Caco-2 (cell line): ENCODE results near the gene TSPAN8. TPM values are rescaled to one million over a fixed set of nuclear protein-coding genes. Genes with fewer than 3 reads are reported as not detected.
A peak's percentile ranks its signal among the peaks of the same experiment; 100 is the strongest.

Experiments used
- BruUV-seq: library from RNA; stranded (reverse); fragments of 400-500 nt; replicated peaks from 2 replicates; lab custom pipeline; 2021; lab: Mats Ljungman, UMichigan
- CTCF ChIA-PET: fragments of 300-600 bp; sonication (Branson Sonifier 250); formaldehyde crosslinking; loops from one replicate; lab custom pipeline; 2022; ENCODE audit warnings: antibody characterized with exemption; lab: Charles Lee
- POLR2A ChIA-PET: fragments of 300-600 bp; sonication (Branson Sonifier 250); formaldehyde crosslinking; loops from one replicate; lab custom pipeline; 2022; ENCODE audit warnings: antibody characterized with exemption; lab: Charles Lee
- DNase-seq, 2 experiments: peaks; one replicate each; pipeline versions ENCODE4 v3.0.0 to v3.0.0-alpha.2; 2020 to 2022
- H3K27me3 ChIP-seq: replicated peaks from 2 replicates; pipeline ENCODE4 v1.6.0; 2011; ENCODE audit warnings: low read length; ENCODE audit not compliant: control insufficient read depth, insufficient read depth
- H3K36me3 ChIP-seq: 2 replicates; pipeline ENCODE4 v1.5.1; 2011; ENCODE audit warnings: low read length; ENCODE audit not compliant: control insufficient read depth, insufficient read depth
- H3K4me1 ChIP-seq: fragments of 250-450 bp; sonication (Bioruptor Pico); 2 replicates; pipeline ENCODE4 v1.5.1; 2020; ENCODE audit warnings: mild to moderate bottlenecking
- H3K4me3 ChIP-seq: 2 replicates; pipeline ENCODE4 v1.5.1; 2011; ENCODE audit warnings: low read depth, mild to moderate bottlenecking, control low read depth, low read length
- H3K9me3 ChIP-seq: fragments of 250-450 bp; sonication (Bioruptor Pico); 2 replicates; pipeline ENCODE4 v1.5.1; 2020; ENCODE audit warnings: mild to moderate bottlenecking, moderate library complexity
- H3K27ac Mint-ChIP-seq: one replicate; pipeline ENCODE4 v1.8.0; 2022; ENCODE audit warnings: mixed read lengths; ENCODE audit not compliant: unreplicated experiment
- H3K27me3 Mint-ChIP-seq: one replicate; pipeline ENCODE4 v1.8.0; 2022; ENCODE audit warnings: mixed read lengths; ENCODE audit not compliant: insufficient read depth, unreplicated experiment
- H3K36me3 Mint-ChIP-seq: one replicate; pipeline ENCODE4 v1.8.0; 2022; ENCODE audit warnings: mild to moderate bottlenecking, mixed read lengths; ENCODE audit not compliant: insufficient read depth, unreplicated experiment
- H3K4me1 Mint-ChIP-seq: one replicate; pipeline ENCODE4 v1.8.0; 2022; ENCODE audit warnings: low read depth, mixed read lengths; ENCODE audit not compliant: unreplicated experiment
- H3K4me3 Mint-ChIP-seq: one replicate; pipeline ENCODE4 v1.8.0; 2022; ENCODE audit warnings: mild to moderate bottlenecking, moderate library complexity, mixed read lengths; ENCODE audit not compliant: unreplicated experiment
- H3K9me3 Mint-ChIP-seq: one replicate; pipeline ENCODE4 v1.8.0; 2022; ENCODE audit warnings: mixed read lengths; ENCODE audit not compliant: unreplicated experiment
- intact Hi-C: fragments of 100-400 bp; cut with micrococcal nuclease; formaldehyde crosslinking; loops from one replicate; pipeline ENCODE4 v1.10.0; 2022; ENCODE audit not compliant: unreplicated experiment
- total RNA-seq: library from RNA; stranded (reverse); gene quantifications from 2 replicates; pipeline ENCODE4 v1.2.3, GENCODE V29; 2022
- TF ChIP-seq, protein P1 (sequence below), 2 experiments: fragments of 200-600 bp in 1 of 2; IDR thresholded peaks; 1 replicate in 1 of 2; 2 replicates in 1 of 2; pipeline versions ENCODE4 v1.5.1 to v1.8.0; 2011 to 2022; ENCODE audit warnings: antibody characterized with exemption in 1 of 2, control low read depth in 1 of 2, inconsistent platforms in 1 of 2, low read depth in 1 of 2, low read length in 1 of 2, mild to moderate bottlenecking in 1 of 2, moderate library complexity in 1 of 2; ENCODE audit not compliant: insufficient read depth in 1 of 2, severe bottlenecking in 1 of 2, unreplicated experiment in 1 of 2

Gene TSPAN8
- total RNA-seq, 1 experiment from 2014 or later: 86.4 TPM

DNA sequence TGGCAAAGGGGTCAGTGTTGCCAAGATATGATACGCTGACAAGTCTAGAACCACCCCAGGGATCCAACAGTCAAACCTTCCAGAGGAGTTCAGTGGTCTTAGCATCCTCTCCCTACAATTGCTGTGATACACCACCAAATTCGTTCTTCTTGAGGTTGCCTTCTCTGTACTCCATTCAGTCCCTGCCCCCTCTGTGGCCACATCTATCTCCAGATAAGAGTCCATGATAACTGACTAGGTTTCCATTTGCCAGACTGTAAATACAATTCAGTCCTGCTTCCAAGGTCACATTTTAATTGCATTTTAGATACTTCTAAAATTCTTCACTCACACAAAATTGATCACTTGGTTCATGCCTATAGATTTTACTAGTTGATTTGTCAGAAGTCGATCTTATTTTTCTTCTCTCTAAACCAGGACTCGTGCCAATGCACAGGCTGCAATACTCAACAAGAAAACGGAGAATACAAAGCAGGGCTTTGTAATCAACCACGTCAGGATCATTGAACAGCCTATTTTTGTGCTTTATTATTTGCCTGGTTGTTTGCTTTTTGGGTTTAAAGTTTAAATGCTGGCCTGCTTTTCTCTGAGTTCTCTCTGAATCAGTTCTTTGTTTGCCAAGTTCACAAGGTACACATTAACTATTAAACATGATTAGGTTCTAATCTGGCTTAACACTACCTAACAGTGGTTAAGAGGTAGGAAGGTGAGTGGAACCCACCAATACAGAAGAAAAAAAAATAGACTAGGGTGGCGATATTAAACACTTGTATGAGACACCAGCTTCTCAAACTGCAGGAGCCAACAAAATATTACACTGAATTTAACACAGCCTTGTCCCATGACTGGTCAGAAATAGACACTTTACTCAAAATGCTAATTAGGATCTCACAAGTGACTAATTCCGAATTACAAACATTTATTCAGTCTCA is 5.3 kb upstream of the TSPAN8 start:
- Mint-ChIP-seq H3K4me1 (peaks cover 53% of the 10 kb centered on the region), H3K4me3 (peak overlapping the region; percentile 25), H3K9me3 (peaks cover 30% of the 10 kb centered on the region), H3K27ac (peak overlapping the region; percentile 67), H3K27me3 (no peaks in the 10 kb centered on the region), H3K36me3 (peaks cover 8% of the 10 kb centered on the region)
- intact Hi-C loops: no loop called here
- no TSS peak for BruUV-seq
- ChIA-PET CTCF (no interaction called here), POLR2A (no interaction called here)
- H3K4me3 ChIP-seq: no peak overlapping the region
- no peaks in the 10 kb centered on the region for H3K36me3 ChIP-seq
- no peaks in the 10 kb centered on the region for H3K27me3 ChIP-seq
- H3K9me3 ChIP-seq: peaks cover 11% of the 10 kb centered on the region; the same call in 1 of the 2 replicates
- TF ChIP-seq, protein P1, sequence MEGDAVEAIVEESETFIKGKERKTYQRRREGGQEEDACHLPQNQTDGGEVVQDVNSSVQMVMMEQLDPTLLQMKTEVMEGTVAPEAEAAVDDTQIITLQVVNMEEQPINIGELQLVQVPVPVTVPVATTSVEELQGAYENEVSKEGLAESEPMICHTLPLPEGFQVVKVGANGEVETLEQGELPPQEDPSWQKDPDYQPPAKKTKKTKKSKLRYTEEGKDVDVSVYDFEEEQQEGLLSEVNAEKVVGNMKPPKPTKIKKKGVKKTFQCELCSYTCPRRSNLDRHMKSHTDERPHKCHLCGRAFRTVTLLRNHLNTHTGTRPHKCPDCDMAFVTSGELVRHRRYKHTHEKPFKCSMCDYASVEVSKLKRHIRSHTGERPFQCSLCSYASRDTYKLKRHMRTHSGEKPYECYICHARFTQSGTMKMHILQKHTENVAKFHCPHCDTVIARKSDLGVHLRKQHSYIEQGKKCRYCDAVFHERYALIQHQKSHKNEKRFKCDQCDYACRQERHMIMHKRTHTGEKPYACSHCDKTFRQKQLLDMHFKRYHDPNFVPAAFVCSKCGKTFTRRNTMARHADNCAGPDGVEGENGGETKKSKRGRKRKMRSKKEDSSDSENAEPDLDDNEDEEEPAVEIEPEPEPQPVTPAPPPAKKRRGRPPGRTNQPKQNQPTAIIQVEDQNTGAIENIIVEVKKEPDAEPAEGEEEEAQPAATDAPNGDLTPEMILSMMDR (IDR thresholded peaks at IDR 0.05; ENCODE audit: insufficient read depth in 1 of 2, low read depth in 1 of 2, low read length in 1 of 2, severe bottlenecking in 1 of 2, unreplicated experiment in 1 of 2): no peak
- peaks cover 79% of the 10 kb centered on the region for H3K4me1 ChIP-seq
- no peak for DNase-seq

DNA sequence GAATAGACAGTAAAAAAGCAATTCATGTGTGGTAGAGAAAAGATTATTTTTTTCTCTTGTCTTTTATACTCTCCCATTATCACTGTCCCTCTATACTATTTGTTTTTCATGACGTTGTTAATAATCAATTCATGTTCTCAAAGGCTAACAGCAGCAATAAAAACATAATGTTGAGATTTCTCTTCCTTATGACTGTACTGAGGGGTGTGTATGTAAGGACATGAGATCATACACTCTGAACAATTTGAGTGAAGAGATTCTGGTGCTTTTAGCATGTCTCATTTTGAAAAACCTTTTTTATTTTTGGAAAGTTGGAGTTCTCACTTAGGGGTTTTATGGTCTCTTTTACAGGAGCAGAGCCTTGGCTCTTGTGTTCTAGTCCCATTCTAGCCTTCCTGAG is 3.8 kb upstream of the TSPAN8 start:
- ChIA-PET POLR2A (no interaction called here), CTCF (no interaction called here)
- Histone ChIP-seq H3K4me1 (peaks cover 67% of the 10 kb centered on the region), H3K36me3 (no peaks in the 10 kb centered on the region), H3K4me3 (no peak overlapping the region), H3K9me3 (peaks cover 11% of the 10 kb centered on the region; the same call in 1 of the 2 replicates), H3K27me3 (no peaks in the 10 kb centered on the region)
- H3K4me3 Mint-ChIP-seq: no peak overlapping the region
- H3K36me3 Mint-ChIP-seq: peaks cover 15% of the 10 kb centered on the region
- H3K9me3 Mint-ChIP-seq: peaks cover 17% of the 10 kb centered on the region
- intact Hi-C loops: no loop called here
- no peak for DNase-seq
- TF ChIP-seq, protein P1 (IDR thresholded peaks at IDR 0.05; ENCODE audit: insufficient read depth in 1 of 2, low read depth in 1 of 2, low read length in 1 of 2, severe bottlenecking in 1 of 2, unreplicated experiment in 1 of 2): no peak
- peaks cover 50% of the 10 kb centered on the region for H3K4me1 Mint-ChIP-seq
- no TSS peak for BruUV-seq
- peak overlapping the region; percentile 21 for H3K27ac Mint-ChIP-seq
- H3K27me3 Mint-ChIP-seq: no peaks in the 10 kb centered on the region

DNA sequence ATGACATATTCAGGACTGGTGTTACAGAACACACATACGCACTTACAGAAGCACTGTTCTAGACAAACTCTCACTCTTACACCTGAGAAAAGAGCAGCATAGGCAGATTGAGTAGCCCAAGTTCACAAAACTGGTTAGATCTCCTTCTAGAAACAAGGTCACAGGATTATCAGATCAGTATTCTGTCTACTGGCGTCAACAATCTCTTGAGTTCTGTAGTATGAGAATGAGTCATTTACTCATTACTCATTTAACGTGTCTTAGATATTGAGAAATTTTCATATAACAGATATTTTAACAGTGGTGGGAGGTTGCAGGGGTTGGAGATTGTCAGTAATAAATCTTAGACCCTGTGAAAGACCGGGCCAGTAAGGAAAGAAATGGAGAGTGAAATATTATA is 2.8 kb upstream of the TSPAN8 start:
- Histone ChIP-seq H3K9me3 (peaks cover 11% of the 10 kb centered on the region; the same call in 1 of the 2 replicates), H3K4me3 (no peak overlapping the region), H3K36me3 (no peaks in the 10 kb centered on the region), H3K27me3 (no peaks in the 10 kb centered on the region), H3K4me1 (peaks cover 64% of the 10 kb centered on the region)
- H3K27me3 Mint-ChIP-seq: no peaks in the 10 kb centered on the region
- no peak overlapping the region for H3K27ac Mint-ChIP-seq
- H3K4me3 Mint-ChIP-seq: no peak overlapping the region
- ChIA-PET POLR2A (no interaction called here), CTCF (no interaction called here)
- intact Hi-C loops: no loop called here
- DNase-seq: no peak
- BruUV-seq: no TSS peak
- H3K9me3 Mint-ChIP-seq: peaks cover 16% of the 10 kb centered on the region
- H3K36me3 Mint-ChIP-seq: peaks cover 15% of the 10 kb centered on the region
- peaks cover 47% of the 10 kb centered on the region for H3K4me1 Mint-ChIP-seq
- TF ChIP-seq, protein P1 (IDR thresholded peaks at IDR 0.05; ENCODE audit: insufficient read depth in 1 of 2, low read depth in 1 of 2, low read length in 1 of 2, severe bottlenecking in 1 of 2, unreplicated experiment in 1 of 2): no peak
